Neural crest cell (in vitro differentiated cells): ENCODE data around the gene DENND4B. TPM values are rescaled to one million over a fixed set of nuclear protein-coding genes. Genes with fewer than 3 reads are reported as not detected.

Experiments used
- DNase-seq: peaks from one replicate; pipeline ENCODE4 v3.0.0; 2021; ENCODE audit warnings: low read depth, mixed read lengths, low spot score
- H3K27ac Mint-ChIP-seq: one replicate; pipeline ENCODE4 v1.8.0; 2021; ENCODE audit warnings: mild to moderate bottlenecking, mixed read lengths; ENCODE audit not compliant: unreplicated experiment
- H3K27me3 Mint-ChIP-seq: 2 replicates; pipeline ENCODE4 v1.8.0; 2021; ENCODE audit warnings: low read depth, mild to moderate bottlenecking, mixed read lengths
- H3K36me3 Mint-ChIP-seq: 2 replicates; pipeline ENCODE4 v1.8.0; 2021; ENCODE audit warnings: low read depth, mild to moderate bottlenecking, mixed read lengths
- H3K4me1 Mint-ChIP-seq: 2 replicates; pipeline ENCODE4 v1.8.0; 2021; ENCODE audit warnings: mixed read lengths
- H3K4me3 Mint-ChIP-seq: one replicate; pipeline ENCODE4 v1.8.0; 2021; ENCODE audit warnings: mild to moderate bottlenecking, mixed read lengths
- H3K9me3 Mint-ChIP-seq: 2 replicates; pipeline ENCODE4 v1.8.0; 2021; ENCODE audit warnings: mixed read lengths
- CTCF ChIP-seq: fragments of 200-600 bp; sonication (generic); conservative IDR thresholded peaks from 2 replicates; pipeline ENCODE4 v1.5.0; 2021; ENCODE audit warnings: antibody characterized with exemption, mild to moderate bottlenecking
- total RNA-seq: library from RNA; stranded (reverse); gene quantifications from 2 replicates; pipeline ENCODE4 v1.2.1, GENCODE V29; 2021

Gene DENND4B
- total RNA-seq, 1 donor from 2014 or later, result 75.2 TPM

- peaks cover 36% of the 10 kb centered on the region for H3K4me1 Mint-ChIP-seq
- H3K9me3 Mint-ChIP-seq, result no peaks in the 10 kb centered on the region
- no peak for DNase-seq
- peak overlapping the region; percentile 96 for H3K27ac Mint-ChIP-seq
- TF ChIP-seq CTCF, result no peak
- no peaks in the 10 kb centered on the region for H3K27me3 Mint-ChIP-seq
- peaks cover 16% of the 10 kb centered on the region for H3K36me3 Mint-ChIP-seq
- peak overlapping the region; percentile 100 for H3K4me3 Mint-ChIP-seq
These were observed 31.9 kb upstream of the DENND4B start for GRCh38 chr1:153978274-153978909.

GRCh38 chr1:153977250-153978240 is 31.0 kb upstream of the DENND4B start, which contains the start of gene JTB:
Gene JTB (minus strand): TSS chr1:153977674. CDS start chr1:153977252, 422 bp downstream.
- Mint-ChIP-seq H3K4me1 (peaks cover 36% of the 10 kb centered on the region), H3K36me3 (peaks cover 12% of the 10 kb centered on the region), H3K27me3 (no peaks in the 10 kb centered on the region), H3K9me3 (no peaks in the 10 kb centered on the region), H3K27ac (peak within 1 kb of the TSS; percentile 96), H3K4me3 (peak within 1 kb of the TSS; percentile 100)
- DNase-seq, result peak; percentile 75
- peak; percentile 23 for TF ChIP-seq CTCF

GRCh38 chr1:153976819-153977249 is 30.3 kb upstream of the DENND4B start:
- no peak for DNase-seq

GRCh38 chr1:153973525-153973924 is 27.0 kb upstream of the DENND4B start:
- no peak for TF ChIP-seq CTCF
- no peaks in the 10 kb centered on the region for H3K27me3 Mint-ChIP-seq
- peaks cover 35% of the 10 kb centered on the region for H3K4me1 Mint-ChIP-seq
- DNase-seq, result no peak
- H3K9me3 Mint-ChIP-seq, result no peaks in the 10 kb centered on the region
- H3K36me3 Mint-ChIP-seq, result peaks cover 8% of the 10 kb centered on the region
- peak overlapping the region; percentile 85 for H3K4me3 Mint-ChIP-seq
- no peak overlapping the region for H3K27ac Mint-ChIP-seq

More at GRCh38 chr1:153976819-153977249, 30.3 kb upstream of the DENND4B start:
- Mint-ChIP-seq H3K4me1 (peaks cover 36% of the 10 kb centered on the region), H3K9me3 (no peaks in the 10 kb centered on the region), H3K27me3 (no peaks in the 10 kb centered on the region), H3K36me3 (peaks cover 10% of the 10 kb centered on the region), H3K4me3 (peak overlapping the region; percentile 100), H3K27ac (peak overlapping the region; percentile 92)
- TF ChIP-seq CTCF, result no peak

- Mint-ChIP-seq H3K27ac (no peak overlapping the region), H3K9me3 (no peaks in the 10 kb centered on the region), H3K36me3 (peaks cover 8% of the 10 kb centered on the region), H3K4me3 (peak overlapping the region; percentile 75), H3K27me3 (no peaks in the 10 kb centered on the region), H3K4me1 (peaks cover 32% of the 10 kb centered on the region)
- no peak for TF ChIP-seq CTCF
- no peak for DNase-seq
These were observed 26.6 kb upstream of the DENND4B start for GRCh38 chr1:153973071-153973470.
